ENCODE results near the gene ABCB4.
"Not testable (repeated sequence)": the region's sequence is repeated elsewhere in the genome, so short reads cannot be mapped to it uniquely, and the experiment has no call there.

ABCB4 gene

GRCh38 chr7:87474533-87475358, 734 bp downstream of the ABCB4 start:
- no peak for DNase-seq

- no peak for DNase-seq
Measured at GRCh38 chr7:87473986-87474385, 1.5 kb downstream of the ABCB4 start.

GRCh38 chr7:87473192-87473591, 2.3 kb downstream of the ABCB4 start:
- no peak for DNase-seq

GRCh38 chr7:87471473-87471872, 4.0 kb downstream of the ABCB4 start:
- no peak for DNase-seq

- DNase-seq = not testable (repeated sequence)
Measured at GRCh38 chr7:87469204-87469603, 6.3 kb downstream of the ABCB4 start.

- not testable (repeated sequence) for DNase-seq
Measured at GRCh38 chr7:87465534-87465880, 10.0 kb downstream of the ABCB4 start.

- not testable (repeated sequence) for DNase-seq
Measured at GRCh38 chr7:87464830-87465533, 10.5 kb downstream of the ABCB4 start.

- no peak for DNase-seq
Measured at GRCh38 chr7:87463982-87464381, 11.5 kb downstream of the ABCB4 start.

- DNase-seq = not testable (repeated sequence)
Measured at GRCh38 chr7:87460444-87460843, 15.0 kb downstream of the ABCB4 start.

GRCh38 chr7:87459941-87460340, 15.5 kb downstream of the ABCB4 start:
- DNase-seq = no peak

GRCh38 chr7:87458148-87458547, 17.3 kb downstream of the ABCB4 start:
- DNase-seq = no peak

GRCh38 chr7:87456247-87456646, 19.2 kb downstream of the ABCB4 start:
- no peak for DNase-seq

- no peak for DNase-seq
Measured at GRCh38 chr7:87452279-87452678, 23.2 kb downstream of the ABCB4 start.

GRCh38 chr7:87451187-87451586, 24.3 kb downstream of the ABCB4 start:
- DNase-seq = no peak

GRCh38 chr7:87450706-87451105, 24.8 kb downstream of the ABCB4 start:
- DNase-seq = no peak

GRCh38 chr7:87448388-87448787, 27.1 kb downstream of the ABCB4 start:
- DNase-seq = no peak

- DNase-seq = no peak
Measured at GRCh38 chr7:87447116-87447635, 28.3 kb downstream of the ABCB4 start.

GRCh38 chr7:87445897-87446296, 29.6 kb downstream of the ABCB4 start:
- no peak for DNase-seq

GRCh38 chr7:87435546-87435945, 39.9 kb downstream of the ABCB4 start:
- no peak for DNase-seq

- no peak for DNase-seq
Measured at GRCh38 chr7:87432536-87432935, 42.9 kb downstream of the ABCB4 start.

GRCh38 chr7:87427288-87427687, 48.2 kb downstream of the ABCB4 start:
- no peak for DNase-seq

- no peak for DNase-seq
Measured at GRCh38 chr7:87426160-87426559, 49.3 kb downstream of the ABCB4 start.

GRCh38 chr7:87424075-87424474, 51.4 kb downstream of the ABCB4 start:
- no peak for DNase-seq

- no peak for DNase-seq
Measured at GRCh38 chr7:87420173-87420572, 55.3 kb downstream of the ABCB4 start.

Data from CD4-positive, alpha-beta T cell treated with Interleukin-6 for 4 hours (primary cell).